Fibroblast of lung (primary cell): ENCODE measurements around the gene ITFG2. TPM values are rescaled to one million over a fixed set of nuclear protein-coding genes. Genes with fewer than 3 reads are reported as not detected.

ENCODE experiments used
- DNase-seq, 2 donors: peaks; one replicate each; pipeline versions ENCODE4 v3.0.0 to v3.0.0-alpha.2; 2010; ENCODE audit warnings: low read depth in 2 of 2
- H2AFZ ChIP-seq: 2 replicates; pipeline ENCODE4 v1.5.1; 2012; ENCODE audit warnings: low read length, control low read depth, inconsistent platforms
- H3K27ac ChIP-seq: 2 replicates; pipeline ENCODE4 v1.5.1; 2011; ENCODE audit warnings: low read length, control low read depth; ENCODE audit not compliant: insufficient read depth
- H3K27me3 ChIP-seq: 2 replicates; pipeline ENCODE4 v1.5.1; 2011; ENCODE audit warnings: mild to moderate bottlenecking, low read length; ENCODE audit not compliant: control insufficient read depth, insufficient read depth
- H3K36me3 ChIP-seq: 2 replicates; pipeline ENCODE4 v1.5.1; 2011; ENCODE audit warnings: low read length; ENCODE audit not compliant: control insufficient read depth, insufficient read depth
- H3K4me1 ChIP-seq: 2 replicates; pipeline ENCODE4 v1.5.1; 2011; ENCODE audit warnings: low read length; ENCODE audit not compliant: control insufficient read depth, insufficient read depth; ENCODE audit errors: extremely low read depth
- H3K4me2 ChIP-seq: 2 replicates; pipeline ENCODE4 v1.5.1; 2011; ENCODE audit warnings: low read length, control low read depth; ENCODE audit not compliant: insufficient read depth; ENCODE audit errors: extremely low read depth
- H3K4me3 ChIP-seq, 4 experiments: fragments of 200-600 bp in 1 of 4; sonication (generic) in 1 of 4; replicated peaks in 1 of 4; 2 replicates each; pipeline ENCODE4 v1.5.1; 2011 to 2016; ENCODE audit warnings: low read length in 4 of 4, low read depth in 3 of 4, mild to moderate bottlenecking in 3 of 4, control low read depth in 2 of 4, inconsistent platforms in 1 of 4, mixed read lengths in 1 of 4; ENCODE audit not compliant: insufficient read depth in 1 of 4; ENCODE audit errors: control extremely low read depth in 1 of 4
- H3K79me2 ChIP-seq: 2 replicates; pipeline ENCODE4 v1.5.1; 2012; ENCODE audit warnings: mild to moderate bottlenecking, low read length, inconsistent platforms; ENCODE audit not compliant: control insufficient read depth, insufficient read depth
- H3K9ac ChIP-seq: 2 replicates; pipeline ENCODE4 v1.5.1; 2011; ENCODE audit warnings: mild to moderate bottlenecking, low read length, control low read depth; ENCODE audit not compliant: insufficient read depth
- H3K9me3 ChIP-seq: 2 replicates; pipeline ENCODE4 v1.5.1; 2012; ENCODE audit warnings: low read depth, low read length; ENCODE audit not compliant: control insufficient read depth, insufficient read depth
- H4K20me1 ChIP-seq: 2 replicates; pipeline ENCODE4 v1.5.1; 2011; ENCODE audit warnings: low read length; ENCODE audit not compliant: control insufficient read depth, insufficient read depth; ENCODE audit errors: extremely low read depth
- EZH2 ChIP-seq: IDR thresholded peaks from 2 replicates; pipeline ENCODE4 v1.5.1; 2012; ENCODE audit warnings: low read length, control low read depth, mild to moderate bottlenecking; ENCODE audit errors: missing control alignments
- polyA plus RNA-seq, 2 donors: library from polyadenylated mRNA; depleted of rRNA in 1 of 2; stranded (reverse) in 1 of 2; unstranded in 1 of 2; fragments of >200 nt; gene quantifications; 2 replicates each; pipeline ENCODE4 v1.2.1, GENCODE V29; 2011 to 2012; ENCODE audit warnings: missing spikeins in 1 of 2
- total RNA-seq: library from RNA; depleted of rRNA; stranded (reverse); fragments of >200 nt; gene quantifications from 2 replicates; pipeline ENCODE4 v1.2.1, GENCODE V29; 2014
- TF ChIP-seq, protein P1 (sequence below), 2 donors: IDR thresholded peaks in 1 of 2; conservative IDR thresholded peaks in 1 of 2; 1 replicate in 1 of 2; 2 replicates in 1 of 2; pipeline ENCODE4 v1.5.1; 2011 to 2012; ENCODE audit warnings: low read length in 2 of 2, control low read depth in 1 of 2, inconsistent platforms in 1 of 2, low read depth in 1 of 2, mild to moderate bottlenecking in 1 of 2

Gene ITFG2
- total and polyA plus RNA-seq, 2 donors (not counting 1 experiment from before 2014, with no cell fraction given), result 13.5 to 18.2 TPM

DNA sequence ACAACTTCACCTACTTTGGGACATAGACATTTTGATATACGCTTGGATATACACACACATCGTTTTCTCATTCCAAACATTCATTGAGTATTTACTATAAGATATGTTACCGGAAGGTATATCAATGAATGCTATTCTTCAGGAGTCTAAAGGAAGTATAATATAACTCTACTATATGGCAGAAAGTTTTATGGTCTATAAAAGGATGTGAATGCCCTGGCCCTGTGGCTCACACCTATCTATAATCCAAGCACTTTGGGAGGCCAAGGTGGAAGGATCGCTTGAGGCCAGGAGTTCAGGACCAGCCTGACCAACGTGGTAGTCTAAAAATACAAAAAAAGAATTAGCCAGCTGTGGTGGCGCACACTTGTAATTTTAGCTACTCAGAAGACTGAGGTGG is 16.8 kb downstream of the ITFG2 start:
- TF ChIP-seq, protein P1, sequence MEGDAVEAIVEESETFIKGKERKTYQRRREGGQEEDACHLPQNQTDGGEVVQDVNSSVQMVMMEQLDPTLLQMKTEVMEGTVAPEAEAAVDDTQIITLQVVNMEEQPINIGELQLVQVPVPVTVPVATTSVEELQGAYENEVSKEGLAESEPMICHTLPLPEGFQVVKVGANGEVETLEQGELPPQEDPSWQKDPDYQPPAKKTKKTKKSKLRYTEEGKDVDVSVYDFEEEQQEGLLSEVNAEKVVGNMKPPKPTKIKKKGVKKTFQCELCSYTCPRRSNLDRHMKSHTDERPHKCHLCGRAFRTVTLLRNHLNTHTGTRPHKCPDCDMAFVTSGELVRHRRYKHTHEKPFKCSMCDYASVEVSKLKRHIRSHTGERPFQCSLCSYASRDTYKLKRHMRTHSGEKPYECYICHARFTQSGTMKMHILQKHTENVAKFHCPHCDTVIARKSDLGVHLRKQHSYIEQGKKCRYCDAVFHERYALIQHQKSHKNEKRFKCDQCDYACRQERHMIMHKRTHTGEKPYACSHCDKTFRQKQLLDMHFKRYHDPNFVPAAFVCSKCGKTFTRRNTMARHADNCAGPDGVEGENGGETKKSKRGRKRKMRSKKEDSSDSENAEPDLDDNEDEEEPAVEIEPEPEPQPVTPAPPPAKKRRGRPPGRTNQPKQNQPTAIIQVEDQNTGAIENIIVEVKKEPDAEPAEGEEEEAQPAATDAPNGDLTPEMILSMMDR (conservative IDR thresholded peaks at IDR 0.05 in 1 of 2, IDR thresholded peaks at IDR 0.05 in 1 of 2; ENCODE audit: low read depth in 1 of 2, low read length in 2 of 2), result no peak

GRCh38 chr12:2832550-2833127 is 20.2 kb downstream of the ITFG2 start:
- no peak for TF ChIP-seq EZH2
- TF ChIP-seq, protein P1 (conservative IDR thresholded peaks at IDR 0.05 in 1 of 2, IDR thresholded peaks at IDR 0.05 in 1 of 2; ENCODE audit: low read depth in 1 of 2, low read length in 2 of 2), result no peak

More for the DNA sequence above, 16.8 kb downstream of the ITFG2 start:
- Histone ChIP-seq H3K27me3 (no peaks in the 10 kb centered on the region), H3K36me3 (peaks cover 2% of the 10 kb centered on the region), H4K20me1 (no peaks in the 10 kb centered on the region), H3K9me3 (no peaks in the 10 kb centered on the region), H3K4me3 (no peak overlapping the region), H3K4me1 (no peaks in the 10 kb centered on the region), H2AFZ (no peak overlapping the region), H3K79me2 (no peaks in the 10 kb centered on the region), H3K4me2 (no peak overlapping the region), H3K9ac (no peak overlapping the region), H3K27ac (no peak overlapping the region)
- no peak for DNase-seq

DNA sequence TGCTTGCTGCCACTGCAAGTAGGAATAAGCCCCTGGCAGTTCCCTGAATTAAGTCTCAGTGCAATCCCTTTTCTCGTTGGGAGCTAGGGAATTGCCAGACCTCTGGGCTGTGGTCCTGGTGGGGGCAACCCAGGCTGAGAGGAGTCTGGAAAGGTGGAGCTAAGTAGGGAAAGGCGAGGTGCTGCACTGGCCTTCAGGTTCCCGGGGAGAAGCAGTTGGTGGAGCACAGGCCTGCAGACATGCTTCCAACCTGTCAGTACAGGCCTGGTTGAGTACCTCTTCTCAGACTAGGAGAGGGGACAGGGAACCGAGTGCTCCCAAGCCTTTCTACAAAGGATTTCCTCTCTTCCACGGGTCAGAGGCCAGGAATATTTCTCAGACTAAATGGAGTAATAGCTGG is 20.9 kb downstream of the ITFG2 start:
- no peaks in the 10 kb centered on the region for H3K36me3 ChIP-seq

More at GRCh38 chr12:2832550-2833127, 20.2 kb downstream of the ITFG2 start:
- H3K27me3 ChIP-seq, result no peaks in the 10 kb centered on the region
- H3K4me3 ChIP-seq, result no peak overlapping the region
- H3K9ac ChIP-seq, result no peak overlapping the region
- no peaks in the 10 kb centered on the region for H4K20me1 ChIP-seq
- H3K36me3 ChIP-seq, result no peaks in the 10 kb centered on the region
- no peak overlapping the region for H2AFZ ChIP-seq
- DNase-seq, result no peak
- H3K4me2 ChIP-seq, result no peak overlapping the region
- no peak overlapping the region for H3K27ac ChIP-seq
- H3K9me3 ChIP-seq, result no peaks in the 10 kb centered on the region
- H3K4me1 ChIP-seq, result no peaks in the 10 kb centered on the region
- H3K79me2 ChIP-seq, result no peaks in the 10 kb centered on the region

More for the DNA sequence above, 20.9 kb downstream of the ITFG2 start:
- Histone ChIP-seq H3K79me2 (no peaks in the 10 kb centered on the region), H3K27ac (no peak overlapping the region), H3K27me3 (no peaks in the 10 kb centered on the region), H3K4me1 (no peaks in the 10 kb centered on the region), H3K9me3 (no peaks in the 10 kb centered on the region), H2AFZ (no peak overlapping the region), H4K20me1 (no peaks in the 10 kb centered on the region), H3K4me3 (no peak overlapping the region), H3K4me2 (no peak overlapping the region), H3K9ac (no peak overlapping the region)
- no peak for TF ChIP-seq EZH2
- TF ChIP-seq, protein P1 (conservative IDR thresholded peaks at IDR 0.05 in 1 of 2, IDR thresholded peaks at IDR 0.05 in 1 of 2; ENCODE audit: low read depth in 1 of 2, low read length in 2 of 2), result no peak
- DNase-seq, result no peak
